DMS79 treated with DMSO at 0.1 percent for 48 hours (cell line): ENCODE measurements around the gene PIAS2.

Experiments used
- DNase-seq: peaks from one replicate; lab custom pipeline; 2025; lab: John Stamatoyannopoulos, UW

Gene PIAS2

GRCh38 chr18:46761059-46761769, 156.1 kb downstream of the PIAS2 start:
- DNase-seq = no peak

GRCh38 chr18:46759890-46760289, 157.4 kb downstream of the PIAS2 start:
- peak; percentile 21 for DNase-seq

- DNase-seq = peak; percentile 37
These were observed 160.6 kb downstream of the PIAS2 start, which contains the start of gene ST8SIA5 for GRCh38 chr18:46756559-46757201. Gene ST8SIA5, minus strand, starts transcription at chr18:46757053. Its CDS starts 545 bp downstream, at chr18:46756508.

- no peak for DNase-seq
These were observed 161.2 kb downstream of the PIAS2 start for GRCh38 chr18:46756025-46756558.

- no peak for DNase-seq
These were observed 161.8 kb downstream of the PIAS2 start for GRCh38 chr18:46755315-46756024.

- DNase-seq = no peak
These were observed 162.5 kb downstream of the PIAS2 start for GRCh38 chr18:46754661-46755292.

GRCh38 chr18:46754188-46754587, 163.1 kb downstream of the PIAS2 start:
- DNase-seq = no peak
